HG02870 (cell line): ENCODE data around the gene LRRC40.
"Not testable (repeated sequence)": the region's sequence is repeated elsewhere in the genome, so short reads cannot be mapped to it uniquely, and the experiment has no call there.

Experiments used
- ATAC-seq: cut with Tn5 transposase; IDR thresholded peaks from one replicate; pipeline ENCODE4 v1.9.1; 2021; ENCODE audit warnings: mild to moderate bottlenecking, moderate library complexity; ENCODE audit not compliant: unreplicated experiment

The LRRC40 gene

DNA sequence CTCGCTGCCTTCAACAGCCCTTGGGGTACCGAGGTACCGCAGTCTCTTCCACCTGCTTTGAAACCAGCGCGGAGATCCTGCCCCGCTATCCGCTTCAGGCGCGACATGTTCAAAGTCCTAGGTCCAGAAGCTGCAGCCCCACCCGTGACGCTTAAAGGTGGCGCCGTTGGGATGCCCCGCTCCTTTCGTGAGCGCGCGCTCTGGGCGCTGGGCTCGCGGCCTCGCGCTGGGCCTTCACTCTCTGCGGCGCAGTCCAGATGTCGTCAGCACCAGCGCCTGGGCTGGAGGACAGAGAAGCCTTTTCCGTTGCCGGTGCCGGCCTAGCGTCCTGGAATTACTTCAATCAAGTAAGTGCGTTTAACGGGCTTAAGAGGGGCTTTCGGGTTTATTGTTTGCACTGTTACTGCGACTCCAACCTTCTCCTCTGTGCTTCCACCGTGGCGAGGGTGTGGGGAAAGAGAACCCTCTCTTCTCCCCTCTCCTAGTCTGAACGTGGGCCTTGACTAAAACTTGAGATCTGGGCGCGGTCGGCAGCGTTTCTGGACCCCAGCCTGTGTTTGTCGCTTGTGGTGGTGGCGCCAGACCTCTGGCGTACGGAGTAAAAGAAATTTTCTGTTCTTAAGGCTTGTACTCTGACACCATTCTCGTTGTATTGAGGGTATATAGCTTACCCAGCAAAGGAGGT is at the start of gene LRRC40:
Gene LRRC40, minus strand, starts transcription at position 146 of the 685 bp plus-strand sequence. Its CDS starts 39 bp downstream, at position 107.
- peak; percentile 76 for ATAC-seq

- ATAC-seq: no peak
Measured at GRCh38 chr1:70248729-70249128, 43.4 kb upstream of the LRRC40 start.

DNA sequence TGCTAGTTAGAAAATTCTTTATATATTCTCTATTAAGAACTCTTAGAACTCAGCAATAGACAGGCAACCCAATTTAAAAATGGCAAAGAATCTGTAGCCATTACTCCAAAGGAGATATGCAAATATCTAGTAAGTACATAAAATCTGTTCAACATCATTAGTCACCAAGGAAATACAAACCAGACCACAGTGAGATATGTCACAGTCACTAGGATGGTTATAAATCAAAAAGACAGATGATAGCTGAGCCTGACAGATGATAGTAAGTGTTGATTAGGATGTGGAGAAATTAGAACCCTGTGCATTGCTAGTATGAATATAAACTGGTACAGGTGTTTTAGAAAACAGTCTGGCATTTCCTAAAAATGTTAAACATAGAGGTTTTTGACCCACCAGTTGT is 42.4 kb upstream of the LRRC40 start:
- ATAC-seq: no peak

DNA sequence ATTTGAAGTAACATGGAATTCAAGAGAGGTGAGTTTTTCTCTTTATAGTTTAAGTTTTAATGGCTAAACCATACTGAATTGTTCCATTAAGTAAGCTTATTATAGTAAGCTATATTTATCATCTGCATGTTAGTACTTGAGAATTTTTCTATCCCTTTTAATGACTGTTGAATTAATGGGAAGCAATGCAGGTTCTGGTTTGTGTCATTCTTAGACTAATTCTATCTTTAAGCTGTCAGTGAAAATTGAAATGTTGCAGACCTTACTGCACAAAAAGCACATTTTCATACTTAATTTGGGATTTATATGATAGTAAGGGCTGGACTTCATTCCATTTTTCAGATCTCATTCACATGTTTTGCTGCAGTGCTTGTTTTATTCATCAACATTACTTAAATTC is 41.7 kb upstream of the LRRC40 start:
- no peak for ATAC-seq

DNA sequence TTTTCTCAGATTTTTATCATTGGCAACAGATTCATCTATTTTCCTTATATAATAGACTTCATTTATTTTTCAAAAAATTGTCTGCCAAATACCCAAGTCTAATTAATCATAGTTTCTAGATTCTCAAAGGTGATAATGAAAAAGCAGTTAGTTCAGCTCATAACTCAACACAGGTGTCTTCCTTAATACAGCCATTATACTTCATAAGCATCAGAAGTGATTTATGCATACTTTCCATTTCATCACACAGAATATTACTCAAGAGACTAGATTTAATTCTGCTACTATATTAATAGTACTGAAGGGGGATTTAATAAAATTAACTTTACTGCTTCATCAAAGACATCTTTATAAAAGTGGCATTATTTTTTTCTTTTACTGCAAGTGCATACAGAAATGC is 34.6 kb upstream of the LRRC40 start:
- ATAC-seq: no peak

- no peak for ATAC-seq
Measured at GRCh38 chr1:70234733-70235132, 29.4 kb upstream of the LRRC40 start.

DNA sequence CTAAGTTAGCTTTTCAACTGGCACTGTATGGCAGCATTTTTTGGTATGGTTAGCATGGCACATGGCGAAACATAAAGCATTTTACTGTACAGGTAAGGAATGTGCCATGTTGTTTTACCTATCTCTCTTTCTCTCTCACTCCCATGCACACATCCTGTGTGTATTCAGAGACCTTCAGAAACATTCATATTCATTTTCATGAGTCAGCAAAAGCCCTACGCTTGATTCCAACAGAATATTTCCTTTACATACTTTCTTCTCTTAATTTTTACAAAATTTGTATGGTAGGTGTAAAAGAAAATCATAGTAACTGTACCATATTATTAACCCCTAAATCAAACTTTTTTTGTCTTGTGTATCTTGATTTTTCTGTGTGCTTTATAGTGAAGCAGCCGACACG is 26.1 kb upstream of the LRRC40 start:
- no peak for ATAC-seq

DNA sequence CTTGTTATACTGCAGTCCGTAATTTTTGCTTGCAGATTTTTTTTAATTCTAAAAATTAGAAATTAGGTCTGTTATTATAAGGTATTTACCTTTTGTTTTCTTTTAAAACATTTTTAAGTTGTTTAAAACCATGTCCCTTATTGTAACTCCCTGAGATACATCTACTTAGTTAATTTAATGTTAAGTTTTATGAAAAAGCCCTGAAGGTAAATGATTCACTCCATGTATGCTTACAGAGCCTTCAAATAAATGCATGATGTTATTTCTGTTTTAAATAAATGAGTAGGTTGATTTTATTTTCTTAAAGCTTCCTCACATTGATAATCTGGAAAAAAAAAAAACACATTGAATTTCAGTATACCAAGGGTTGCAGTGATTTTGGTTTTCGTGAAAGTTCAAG is 23.3 kb upstream of the LRRC40 start:
- no peak for ATAC-seq

GRCh38 chr1:70227439-70227838 is 22.1 kb upstream of the LRRC40 start:
- peak; percentile 56 for ATAC-seq

GRCh38 chr1:70224954-70225353 is 19.6 kb upstream of the LRRC40 start:
- no peak for ATAC-seq

- no peak for ATAC-seq
Measured at GRCh38 chr1:70222716-70223235, 17.4 kb upstream of the LRRC40 start.

DNA sequence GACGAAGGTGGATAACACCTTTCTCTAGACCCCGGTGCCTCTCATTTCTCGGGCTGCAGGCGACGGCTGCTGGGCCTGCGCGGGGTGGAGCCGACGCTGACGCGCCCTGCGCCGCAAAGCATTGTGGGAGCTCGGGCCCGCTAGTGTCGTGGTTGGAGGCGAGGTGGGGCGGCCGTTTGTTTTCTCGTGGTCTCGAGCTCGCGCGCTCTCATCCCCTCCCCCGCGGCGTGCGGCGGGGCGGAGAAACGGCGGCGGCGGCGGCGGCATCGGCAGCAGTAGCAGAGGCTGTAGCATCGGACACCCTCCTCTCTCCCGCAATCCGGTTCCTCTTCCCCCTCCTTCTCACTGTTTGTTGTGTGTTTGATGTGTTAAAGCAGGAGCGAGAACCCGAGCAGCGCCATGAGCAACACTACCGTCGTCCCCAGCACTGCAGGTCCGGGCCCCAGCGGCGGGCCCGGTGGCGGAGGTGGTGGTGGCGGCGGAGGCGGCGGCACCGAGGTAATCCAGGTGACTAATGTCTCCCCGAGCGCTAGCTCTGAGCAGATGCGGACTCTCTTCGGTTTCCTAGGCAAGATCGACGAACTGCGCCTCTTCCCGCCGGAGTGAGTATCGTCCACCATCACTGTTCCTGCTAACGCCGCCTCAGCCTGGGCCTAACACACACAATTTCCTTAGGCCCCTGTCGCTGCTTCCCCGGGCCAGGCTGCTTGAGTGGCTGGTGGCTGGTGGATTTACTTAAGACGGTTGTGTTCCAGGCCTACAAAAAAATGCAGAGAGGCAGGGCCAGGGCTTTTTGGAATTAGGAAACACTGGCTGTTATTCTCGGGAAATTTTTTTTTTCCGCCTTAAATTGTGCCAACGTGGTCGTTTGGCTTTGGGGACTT is 16.1 kb upstream of the LRRC40 start, which contains the start of gene SRSF11:
Gene SRSF11, plus strand, starts transcription at position 143 of the 884 bp plus-strand sequence. Its CDS starts 257 bp downstream, at position 400.
- ATAC-seq: peak; percentile 92

- peak; percentile 2 for ATAC-seq
Measured at GRCh38 chr1:70220517-70221237, 15.3 kb upstream of the LRRC40 start.

- ATAC-seq: no peak
Measured at GRCh38 chr1:70220015-70220414, 14.6 kb upstream of the LRRC40 start.

DNA sequence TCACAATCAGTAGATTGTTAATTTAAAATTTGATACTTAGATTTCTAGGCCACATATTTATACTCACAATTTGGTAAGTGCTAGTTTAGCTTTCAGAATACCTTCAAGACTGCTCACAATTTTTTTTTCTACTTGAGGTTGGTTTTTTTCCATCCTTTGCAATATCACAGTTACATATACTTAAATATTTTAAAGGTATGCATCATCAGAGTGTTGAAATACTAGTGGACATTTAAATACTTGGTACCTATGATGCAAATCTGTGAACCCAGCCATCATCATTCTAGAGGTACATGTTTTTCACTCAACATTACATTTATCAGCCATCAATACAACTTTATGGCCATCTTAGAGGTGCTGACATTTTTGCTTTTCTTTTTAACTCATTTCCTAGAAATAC is 6.2 kb upstream of the LRRC40 start:
- ATAC-seq: no peak

- no peak for ATAC-seq
Measured at GRCh38 chr1:70210820-70211219, 5.4 kb upstream of the LRRC40 start.

DNA sequence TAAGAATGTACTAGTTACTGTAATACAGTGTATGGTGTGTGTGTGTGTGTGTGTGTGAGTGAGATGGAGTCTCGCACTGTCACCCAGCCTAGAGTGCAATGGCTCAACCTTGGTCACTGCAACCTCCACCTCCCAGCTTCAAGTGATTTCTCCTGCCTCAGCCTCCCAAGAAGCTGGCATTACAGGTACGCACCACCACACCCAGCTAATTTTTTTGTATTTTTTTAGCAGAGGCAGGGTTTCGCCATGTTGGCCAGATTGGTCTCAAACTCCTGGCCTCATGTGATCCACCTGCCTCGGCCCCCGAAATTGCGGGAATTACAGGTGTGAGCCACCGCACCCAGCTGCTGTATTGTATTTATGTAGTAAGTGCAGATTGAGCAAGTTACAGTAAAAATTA is 2.9 kb upstream of the LRRC40 start:
- no peak for ATAC-seq

DNA sequence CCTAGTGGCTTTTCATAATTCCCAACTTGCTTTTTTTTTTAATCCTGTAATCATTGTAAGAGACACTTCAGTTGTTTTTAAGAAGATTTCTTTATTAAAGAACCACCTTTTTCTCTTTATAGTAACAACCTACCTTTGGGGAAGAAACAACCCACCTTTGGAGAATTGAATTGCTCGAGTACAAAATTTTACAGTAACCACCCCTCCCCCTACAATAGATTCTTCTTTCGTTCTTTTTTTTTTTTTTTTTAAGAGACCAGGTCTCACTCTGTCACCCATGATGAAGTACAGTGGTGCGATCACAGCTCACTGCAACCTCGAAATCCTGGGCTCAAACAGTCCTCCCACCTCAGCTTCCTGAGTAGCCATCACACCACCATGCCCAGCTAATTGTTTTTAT is 2.1 kb upstream of the LRRC40 start:
- ATAC-seq: no peak

- not testable (repeated sequence) for ATAC-seq
Measured at GRCh38 chr1:70206833-70207232, 1.5 kb upstream of the LRRC40 start.

DNA sequence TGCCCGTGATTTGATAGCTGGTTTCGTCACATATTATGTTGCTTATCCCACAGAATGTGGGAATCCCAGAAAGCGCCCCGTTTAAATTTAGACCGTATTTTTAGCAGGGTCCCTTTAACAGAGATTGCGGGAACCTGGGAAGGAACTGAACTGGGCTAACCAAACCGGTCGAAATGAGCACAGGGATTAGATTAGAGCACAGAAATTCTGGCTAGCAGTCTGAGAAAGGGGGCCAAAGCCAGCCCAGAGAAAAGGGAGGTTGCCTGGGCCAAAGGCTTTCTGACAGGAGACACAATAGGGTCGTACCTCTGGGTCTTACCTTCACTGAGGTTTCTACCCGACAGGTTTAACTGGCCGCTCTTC is 327 bp downstream of the LRRC40 start:
- ATAC-seq: peak; percentile 31

- no peak for ATAC-seq
Measured at GRCh38 chr1:70204600-70204999, 779 bp downstream of the LRRC40 start.
